GM12874 (cell line): ENCODE data around the gene PRPF40B.
A peak's percentile ranks its signal among the peaks of the same experiment; 100 is the strongest.

ENCODE experiments used
- CTCF ChIP-seq: IDR thresholded peaks from 2 replicates; pipeline ENCODE4 v1.5.1; 2011; ENCODE audit warnings: low read depth, mild to moderate bottlenecking, control low read depth, low read length, moderate library complexity; ENCODE audit not compliant: insufficient read depth

The PRPF40B gene

GRCh38 chr12:49623142-49623904, at the start of gene PRPF40B:
Gene PRPF40B (plus strand): TSS chr12:49623561. CDS start chr12:49623591, 30 bp downstream.
- peak; percentile 74 for TF ChIP-seq CTCF

- TF ChIP-seq CTCF, result no peak
Measured at GRCh38 chr12:49577589-49578315, 45.6 kb upstream of the PRPF40B start.

GRCh38 chr12:49578471-49579112, 44.8 kb upstream of the PRPF40B start:
- no peak for TF ChIP-seq CTCF

GRCh38 chr12:49580572-49581535, 42.5 kb upstream of the PRPF40B start:
- TF ChIP-seq CTCF, result peak; percentile 85

- no peak for TF ChIP-seq CTCF
Measured at GRCh38 chr12:49582201-49582600, 41.2 kb upstream of the PRPF40B start.

GRCh38 chr12:49582850-49583249, 40.5 kb upstream of the PRPF40B start:
- TF ChIP-seq CTCF, result no peak
